Stomach (tissue), 9 donors: ENCODE results near the gene APLF. TPM values are rescaled to one million over a fixed set of nuclear protein-coding genes. Genes with fewer than 3 reads are reported as not detected.
"Not testable (repeated sequence)": the region's sequence is repeated elsewhere in the genome, so short reads cannot be mapped to it uniquely, and the experiment has no call there.

Source experiments
- DNase-seq, 2 donors: peaks; one replicate each; pipeline versions ENCODE4 v3.0.0 to v3.0.0-alpha.2; 2013 to 2019
- H3K27ac ChIP-seq, 5 donors: fragments of 200-600 bp in 4 of 5; sonication (generic) in 4 of 5; one replicate each; pipeline ENCODE4 v1.5.1; 2013 to 2019; ENCODE audit warnings: mild to moderate bottlenecking in 1 of 5, moderate library complexity in 1 of 5
- H3K27me3 ChIP-seq, 3 donors: fragments of 200-600 bp; sonication (generic); one replicate each; pipeline ENCODE4 v1.5.1; 2017 to 2019; ENCODE audit warnings: mixed run types in 1 of 3
- H3K36me3 ChIP-seq, 4 donors: fragments of 200-600 bp; sonication (generic); 1 replicate in 3 of 4; 2 replicates in 1 of 4; pipeline ENCODE4 v1.5.1; 2016 to 2019
- H3K4me1 ChIP-seq, 4 donors: fragments of 200-600 bp; sonication (generic); one replicate each; pipeline ENCODE4 v1.5.1; 2016 to 2019
- H3K4me3 ChIP-seq, 4 donors: fragments of 200-600 bp; sonication (generic) in 3 of 4; one replicate each; pipeline ENCODE4 v1.5.1; 2016 to 2019; ENCODE audit warnings: mild to moderate bottlenecking in 1 of 4
- H3K9me3 ChIP-seq, 4 donors: fragments of 200-600 bp; sonication (generic); one replicate each; pipeline ENCODE4 v1.5.1; 2016 to 2019
- EP300 ChIP-seq: sonication (generic); formaldehyde crosslinking; IDR thresholded peaks from one replicate; pipeline ENCODE4 v1.6.1; 2017; ENCODE audit warnings: antibody characterized with exemption
- POLR2A ChIP-seq, 4 donors: fragments of 450-650 bp; IDR thresholded peaks; one replicate each; pipeline ENCODE4 v1.6.1; 2016; ENCODE audit warnings: antibody characterized with exemption in 4 of 4, control low read depth in 2 of 4, mild to moderate bottlenecking in 1 of 4, moderate library complexity in 1 of 4
- POLR2AphosphoS5 ChIP-seq, 3 donors: sonication (generic); formaldehyde crosslinking; IDR thresholded peaks; one replicate each; pipeline ENCODE4 v1.6.1; 2016; ENCODE audit warnings: antibody characterized with exemption in 3 of 3
- WGBS, 5 donors: extraction: QIAGEN DNeasy Blood & Tissue Kit in 3 of 5; methylation state at CpG; one replicate each; pipeline versions ENCODE4 v1.1.5 to v1.1.7; 2013 to 2018; 5-methylcytosine and 5-hydroxymethylcytosine counted together
- intact Hi-C: fragments of 100-400 bp; cut with DNase I; formaldehyde crosslinking; loops from one replicate; pipeline ENCODE4 v1.15.1; 2023; ENCODE audit warnings: low total_unique reads
- polyA plus RNA-seq, 3 donors: library from polyadenylated mRNA; stranded (reverse); fragments of 200-250 nt; gene quantifications; one replicate each; pipeline ENCODE4 v1.2.3, GENCODE V29; 2013
- total RNA-seq, 5 donors: library from RNA; depleted of rRNA; stranded (reverse); fragments of >200 nt; gene quantifications; one replicate each; pipeline versions ENCODE4 v1.1.0 to v1.2.3, GENCODE V29; 2014 to 2016
- TF ChIP-seq, protein P1 (sequence below), 7 experiments: fragments of 450-650 bp in 4 of 7; fragments of 200-600 bp in 3 of 7; sonication (generic) in 3 of 7; IDR thresholded peaks; one replicate each; pipeline ENCODE4 v1.5.1; 2016 to 2019; ENCODE audit warnings: antibody characterized with exemption in 7 of 7, control low read depth in 2 of 7, mild to moderate bottlenecking in 1 of 7
- donor health status: healthy with polysubstance abuse.
- donor health status: Bipolar disorder and iron deficiency.
- donor health status: healthy.

The APLF gene
- total and polyA plus RNA-seq, 8 donors = 0.29 to 9.4 (median 0.77) TPM

- DNase-seq = no peak
- 97 to 100% (median 100%) methylated on average over 1 of the region's 1 CpG for WGBS, 5 donors
- Histone ChIP-seq H3K27ac (no peak overlapping the region), H3K4me1 (no peaks in the 10 kb centered on the region), H3K9me3 (no peaks in the 10 kb centered on the region), H3K36me3 (no peaks in the 10 kb centered on the region), H3K4me3 (no peak overlapping the region), H3K27me3 (no peaks in the 10 kb centered on the region)
- TF ChIP-seq POLR2AphosphoS5 (IDR thresholded peaks at IDR 0.05) = no peak
- no peak for TF ChIP-seq POLR2A (IDR thresholded peaks at IDR 0.05)
- no peak for TF ChIP-seq EP300
- intact Hi-C loops = no loop called here
Observed at GRCh38 chr2:68568116-68568515, 100.7 kb downstream of the APLF start.

GRCh38 chr2:68569604-68570003 lies 102.2 kb downstream of the APLF start:
- H3K36me3 ChIP-seq = no peaks in the 10 kb centered on the region
- 82 to 98% (median 97%) methylated on average over 1 of the region's 1 CpG for WGBS, 5 donors
- no peak overlapping the region for H3K4me3 ChIP-seq
- no peaks in the 10 kb centered on the region for H3K9me3 ChIP-seq
- no peaks in the 10 kb centered on the region for H3K4me1 ChIP-seq
- H3K27ac ChIP-seq = no peak overlapping the region
- intact Hi-C loops = no loop called here
- TF ChIP-seq POLR2A (IDR thresholded peaks at IDR 0.05) (no peak), POLR2AphosphoS5 (IDR thresholded peaks at IDR 0.05) (no peak), EP300 (no peak)
- TF ChIP-seq, protein P1, sequence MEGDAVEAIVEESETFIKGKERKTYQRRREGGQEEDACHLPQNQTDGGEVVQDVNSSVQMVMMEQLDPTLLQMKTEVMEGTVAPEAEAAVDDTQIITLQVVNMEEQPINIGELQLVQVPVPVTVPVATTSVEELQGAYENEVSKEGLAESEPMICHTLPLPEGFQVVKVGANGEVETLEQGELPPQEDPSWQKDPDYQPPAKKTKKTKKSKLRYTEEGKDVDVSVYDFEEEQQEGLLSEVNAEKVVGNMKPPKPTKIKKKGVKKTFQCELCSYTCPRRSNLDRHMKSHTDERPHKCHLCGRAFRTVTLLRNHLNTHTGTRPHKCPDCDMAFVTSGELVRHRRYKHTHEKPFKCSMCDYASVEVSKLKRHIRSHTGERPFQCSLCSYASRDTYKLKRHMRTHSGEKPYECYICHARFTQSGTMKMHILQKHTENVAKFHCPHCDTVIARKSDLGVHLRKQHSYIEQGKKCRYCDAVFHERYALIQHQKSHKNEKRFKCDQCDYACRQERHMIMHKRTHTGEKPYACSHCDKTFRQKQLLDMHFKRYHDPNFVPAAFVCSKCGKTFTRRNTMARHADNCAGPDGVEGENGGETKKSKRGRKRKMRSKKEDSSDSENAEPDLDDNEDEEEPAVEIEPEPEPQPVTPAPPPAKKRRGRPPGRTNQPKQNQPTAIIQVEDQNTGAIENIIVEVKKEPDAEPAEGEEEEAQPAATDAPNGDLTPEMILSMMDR (IDR thresholded peaks at IDR 0.05) = no peak
- H3K27me3 ChIP-seq = no peaks in the 10 kb centered on the region
- DNase-seq = no peak

DNA sequence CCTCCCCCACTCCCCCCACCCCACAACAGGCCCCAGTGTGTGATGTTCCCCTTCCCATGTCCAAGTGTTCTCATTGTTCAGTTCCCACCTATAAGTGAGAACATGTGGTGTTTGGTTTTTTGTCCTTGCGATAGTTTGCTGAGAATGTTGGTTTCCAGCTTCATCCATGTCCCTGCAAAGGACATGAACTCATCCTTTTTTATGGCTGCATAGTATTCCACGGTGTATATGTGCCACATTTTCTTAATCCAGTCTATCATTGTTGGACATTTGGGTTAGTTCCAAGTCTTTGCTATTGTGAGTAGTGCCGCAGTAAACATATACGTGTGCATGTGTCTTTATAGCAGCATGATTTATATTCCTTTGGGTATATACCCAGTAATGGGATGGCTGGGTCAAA lies 103.0 kb downstream of the APLF start:
- H3K4me3 ChIP-seq, intact Hi-C loops, H3K9me3 ChIP-seq, H3K36me3 ChIP-seq, DNase-seq, H3K27ac ChIP-seq, H3K4me1 ChIP-seq, H3K27me3 ChIP-seq: not testable (repeated sequence)
- 83 to 100% (median 88%) methylated on average over 4 of the region's 4 CpGs for WGBS, 5 donors

DNA sequence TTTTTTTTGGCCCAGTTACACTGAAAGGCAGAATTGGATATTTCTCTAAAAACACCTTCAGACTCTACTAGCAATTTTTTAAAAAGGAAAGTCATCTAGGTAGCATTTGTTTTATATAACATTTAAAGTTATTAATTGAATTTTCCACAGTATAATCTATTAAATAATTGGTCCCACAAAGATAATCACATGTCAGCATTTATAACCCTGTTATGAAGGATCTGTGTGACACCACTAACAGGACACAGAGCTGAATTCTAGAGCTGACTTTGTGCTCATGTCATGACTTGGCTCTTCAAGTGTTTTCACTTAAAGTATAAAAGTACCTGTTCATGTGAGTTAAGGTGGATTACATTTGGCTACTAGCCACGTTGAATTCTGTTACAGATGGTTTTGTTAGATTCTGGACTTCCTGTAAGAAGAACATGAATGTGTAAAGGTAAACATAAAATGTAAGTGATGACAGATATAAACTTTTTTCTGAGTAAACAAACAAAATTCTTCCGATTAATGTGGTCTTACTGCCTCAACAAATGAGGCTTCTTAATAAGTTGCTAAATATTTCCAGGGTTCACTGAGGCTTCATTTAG lies 106.9 kb downstream of the APLF start:
- Histone ChIP-seq H3K9me3 (no peaks in the 10 kb centered on the region), H3K27ac (no peak overlapping the region), H3K4me1 (no peaks in the 10 kb centered on the region), H3K27me3 (no peaks in the 10 kb centered on the region), H3K36me3 (peaks cover 0 to 9% (median 0%) of the 10 kb centered on the region in 4 donors), H3K4me3 (no peak overlapping the region)
- 54 to 65% (median 57%) methylated on average over 2 of the region's 2 CpGs for WGBS, 5 donors
- no peak for TF ChIP-seq POLR2A (IDR thresholded peaks at IDR 0.05)
- TF ChIP-seq POLR2AphosphoS5 (IDR thresholded peaks at IDR 0.05) = no peak
- TF ChIP-seq, protein P1 (IDR thresholded peaks at IDR 0.05) = no peak
- TF ChIP-seq EP300 = no peak
- DNase-seq = no peak
- intact Hi-C loops = no loop called here

DNA sequence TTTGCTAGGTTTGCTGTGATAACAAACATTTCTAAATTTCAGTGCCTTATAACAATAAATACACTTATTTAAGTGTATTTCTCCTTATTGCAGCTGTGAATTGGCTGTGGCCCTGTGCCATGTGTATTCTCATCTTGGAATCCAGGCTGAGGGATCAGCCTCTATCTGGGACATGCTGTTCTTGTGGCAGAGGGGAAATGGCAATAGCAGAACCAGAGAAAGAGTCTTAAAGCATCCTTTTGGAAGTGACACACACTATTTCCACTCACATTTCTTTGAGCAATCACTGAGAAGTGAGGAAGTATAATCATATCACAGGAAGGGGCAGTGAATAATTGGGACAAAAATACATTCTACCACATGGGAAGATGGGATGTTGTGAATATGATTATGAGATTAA lies 109.8 kb downstream of the APLF start:
- no peaks in the 10 kb centered on the region for H3K4me1 ChIP-seq
- DNase-seq = no peak
- no peak overlapping the region for H3K4me3 ChIP-seq
- no peaks in the 10 kb centered on the region for H3K27me3 ChIP-seq
- intact Hi-C loops = no loop called here
- TF ChIP-seq, protein P1 (IDR thresholded peaks at IDR 0.05) = no peak
- no peak for TF ChIP-seq POLR2AphosphoS5 (IDR thresholded peaks at IDR 0.05)
- no peak for TF ChIP-seq POLR2A (IDR thresholded peaks at IDR 0.05)
- no peak for TF ChIP-seq EP300
- H3K36me3 ChIP-seq = peaks cover 0 to 9% (median 0%) of the 10 kb centered on the region in 4 donors
- no peaks in the 10 kb centered on the region for H3K9me3 ChIP-seq
- H3K27ac ChIP-seq = no peak overlapping the region
